Erythroblast (primary cell): ENCODE data around the gene AXIN1.

Experiments
- GATA1 ChIP-seq: IDR thresholded peaks from 2 replicates; pipeline ENCODE4 v1.6.1; 2011; ENCODE audit warnings: low read depth, mild to moderate bottlenecking, control low read depth, low read length, moderate library complexity
- POLR2A ChIP-seq: IDR thresholded peaks from 2 replicates; pipeline ENCODE4 v1.6.1; 2011; ENCODE audit warnings: mild to moderate bottlenecking, low read length

DNA sequence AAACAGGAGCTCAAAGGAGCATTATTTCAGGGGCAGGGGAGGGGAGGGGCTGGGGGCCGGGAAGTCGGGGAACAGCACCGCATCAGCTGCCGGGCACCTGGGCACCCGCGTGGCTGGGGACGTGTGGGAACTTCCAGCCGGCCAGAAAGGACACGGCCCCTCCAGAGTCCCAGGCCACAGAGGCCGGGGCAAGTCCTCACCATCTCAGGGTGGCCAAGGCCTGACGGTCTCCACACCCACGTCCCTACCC, 28.2 kb upstream of the AXIN1 start:
- TF ChIP-seq POLR2A, result no peak
- TF ChIP-seq GATA1, result no peak
